ENCODE data around the gene OMP. TPM values are rescaled to one million over a fixed set of nuclear protein-coding genes. Genes with fewer than 3 reads are reported as not detected.

The OMP gene
- polyA plus RNA-seq, 3 donors = 0.29 to 0.64 TPM; not detected in 1

GRCh38 chr11:77144857-77145428 is 42.3 kb downstream of the OMP start:
- DNase-seq (ENCODE audit: extremely low read depth in 1 of 11, low read depth in 9 of 11, low spot score in 4 of 11) = no peak

GRCh38 chr11:77146261-77147035 is 43.8 kb downstream of the OMP start:
- no peak for DNase-seq (ENCODE audit: extremely low read depth in 1 of 11, low read depth in 9 of 11, low spot score in 4 of 11)

- no peak for DNase-seq (ENCODE audit: extremely low read depth in 1 of 11, low read depth in 9 of 11, low spot score in 4 of 11)
Measured at GRCh38 chr11:77147036-77147315, 44.3 kb downstream of the OMP start.

GRCh38 chr11:77147668-77148321 is 45.2 kb downstream of the OMP start:
- no peak for DNase-seq (ENCODE audit: extremely low read depth in 1 of 11, low read depth in 9 of 11, low spot score in 4 of 11)

GRCh38 chr11:77148963-77149715 is 46.5 kb downstream of the OMP start:
- no peak for DNase-seq (ENCODE audit: extremely low read depth in 1 of 11, low read depth in 9 of 11, low spot score in 4 of 11)

- DNase-seq (ENCODE audit: extremely low read depth in 1 of 11, low read depth in 9 of 11, low spot score in 4 of 11) = no peak
Measured at GRCh38 chr11:77149716-77150392, 47.2 kb downstream of the OMP start.

GRCh38 chr11:77150836-77151235 is 48.2 kb downstream of the OMP start:
- DNase-seq (ENCODE audit: extremely low read depth in 1 of 11, low read depth in 9 of 11, low spot score in 4 of 11) = no peak

GRCh38 chr11:77151804-77152509 is 49.3 kb downstream of the OMP start:
- no peak for DNase-seq (ENCODE audit: extremely low read depth in 1 of 11, low read depth in 9 of 11, low spot score in 4 of 11)

- no peak for DNase-seq (ENCODE audit: extremely low read depth in 1 of 11, low read depth in 9 of 11, low spot score in 4 of 11)
Measured at GRCh38 chr11:77152846-77153245, 50.2 kb downstream of the OMP start.

Other genes with a start within 250 kb of the OMP start
- gene ACER3, start 241.9 kb upstream of the OMP start, polyA plus RNA-seq (ENCODE audit: insufficient read length in 3 of 3) = 10 to 100 TPM; 13.7 to 15.9 (median 15.4) TPM
- not detected for gene B3GNT6, start 68.4 kb upstream of the OMP start, polyA plus RNA-seq (ENCODE audit: insufficient read length in 3 of 3)
- gene CAPN5, start 35.9 kb upstream of the OMP start, polyA plus RNA-seq (ENCODE audit: insufficient read length in 3 of 3) = 10 to 100 TPM; 23.1 to 27.8 (median 26.7) TPM
- gene MYO7A, start 25.4 kb downstream of the OMP start, polyA plus RNA-seq (ENCODE audit: insufficient read length in 3 of 3) = 1 to 10 TPM; 2.7 to 6.1 (median 3.1) TPM
- under 1 TPM; 0.13 to 0.17 (median 0.14) TPM for gene GDPD4, start 198.8 kb downstream of the OMP start, polyA plus RNA-seq (ENCODE audit: insufficient read length in 3 of 3)

Data from renal cortex interstitium (tissue), 11 donors.